ENCODE results near the gene SESN1.

DNA sequence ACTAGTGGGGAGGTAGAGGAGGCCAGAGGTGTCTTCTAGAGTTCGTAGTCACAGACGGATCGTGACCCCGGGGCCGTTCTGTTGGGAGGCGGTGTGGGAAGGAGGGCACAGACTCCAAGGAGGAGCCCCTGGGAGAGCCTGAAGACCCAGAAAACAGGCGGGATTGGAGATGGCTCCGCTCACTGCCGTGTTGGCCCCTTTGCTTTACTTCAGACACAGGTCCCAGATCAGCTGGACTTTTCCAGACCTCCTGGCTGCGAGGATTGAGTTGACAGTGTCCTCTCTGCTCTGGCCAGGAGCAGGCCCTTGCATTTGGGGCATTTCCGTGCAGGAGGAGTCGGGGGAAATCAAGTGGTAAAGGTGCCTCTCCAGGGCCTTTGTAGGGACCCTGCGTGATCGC is 133.6 kb downstream of the SESN1 start:
- TF ChIP-seq, protein P1, sequence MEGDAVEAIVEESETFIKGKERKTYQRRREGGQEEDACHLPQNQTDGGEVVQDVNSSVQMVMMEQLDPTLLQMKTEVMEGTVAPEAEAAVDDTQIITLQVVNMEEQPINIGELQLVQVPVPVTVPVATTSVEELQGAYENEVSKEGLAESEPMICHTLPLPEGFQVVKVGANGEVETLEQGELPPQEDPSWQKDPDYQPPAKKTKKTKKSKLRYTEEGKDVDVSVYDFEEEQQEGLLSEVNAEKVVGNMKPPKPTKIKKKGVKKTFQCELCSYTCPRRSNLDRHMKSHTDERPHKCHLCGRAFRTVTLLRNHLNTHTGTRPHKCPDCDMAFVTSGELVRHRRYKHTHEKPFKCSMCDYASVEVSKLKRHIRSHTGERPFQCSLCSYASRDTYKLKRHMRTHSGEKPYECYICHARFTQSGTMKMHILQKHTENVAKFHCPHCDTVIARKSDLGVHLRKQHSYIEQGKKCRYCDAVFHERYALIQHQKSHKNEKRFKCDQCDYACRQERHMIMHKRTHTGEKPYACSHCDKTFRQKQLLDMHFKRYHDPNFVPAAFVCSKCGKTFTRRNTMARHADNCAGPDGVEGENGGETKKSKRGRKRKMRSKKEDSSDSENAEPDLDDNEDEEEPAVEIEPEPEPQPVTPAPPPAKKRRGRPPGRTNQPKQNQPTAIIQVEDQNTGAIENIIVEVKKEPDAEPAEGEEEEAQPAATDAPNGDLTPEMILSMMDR (conservative IDR thresholded peaks at IDR 0.05; ENCODE audit: low read length), result no peak
- TF ChIP-seq EZH2phosphoT487 (IDR thresholded peaks at IDR 0.05; ENCODE audit: borderline replicate concordance, low read depth, low read length), result no peak

Data from OCI-LY7 (cell line).